Measurements from ENCODE around the gene FBXO15. TPM values are rescaled to one million over a fixed set of nuclear protein-coding genes. Genes with fewer than 3 reads are reported as not detected.

FBXO15 gene
- total and polyA plus RNA-seq, 2 of the 13 experiments (the other 11 are each of a cell fraction or from before 2014, with no cell fraction given), result 0.09 to 0.12 TPM

GRCh38 chr18:74154716-74155115 is 7.1 kb upstream of the FBXO15 start (continued):
- TF ChIP-seq STAT6 (CRISPR knock-in tag; IDR thresholded peaks at IDR 0.05; ENCODE audit: borderline replicate concordance), result no peak
- no peak for TF ChIP-seq CSRNP1 (CRISPR knock-in tag; IDR thresholded peaks at IDR 0.05)
- no peak for TF ChIP-seq SCMH1 (CRISPR knock-in tag; IDR thresholded peaks at IDR 0.05; ENCODE audit: borderline replicate concordance)
- no peak for TF ChIP-seq AHR (CRISPR knock-in tag; IDR thresholded peaks at IDR 0.05)
- no peak for TF ChIP-seq SNAPC2 (CRISPR knock-in tag; IDR thresholded peaks at IDR 0.05)
- no peak for TF ChIP-seq SP5 (CRISPR knock-in tag; IDR thresholded peaks at IDR 0.05; ENCODE audit: borderline replicate concordance, low read depth)
- TF ChIP-seq ZHX1 (CRISPR knock-in tag; IDR thresholded peaks at IDR 0.05; ENCODE audit: low read depth), result no peak
- TF ChIP-seq CREB1 (IDR thresholded peaks at IDR 0.05), result no peak
- TF ChIP-seq CREB1 (CRISPR knock-in tag; IDR thresholded peaks at IDR 0.05), result no peak
